CD4-positive, alpha-beta T cell (primary cell): Measurements from ENCODE around the gene PSMD2. TPM values are rescaled to one million over a fixed set of nuclear protein-coding genes. Genes with fewer than 3 reads are reported as not detected.

ENCODE experiments used
- ATAC-seq: fragments of 200-7000 bp; cut with Tn5 transposase; one replicate; pipeline ENCODE4 v1.10.0; 2022; ENCODE audit warnings: mild to moderate bottlenecking; ENCODE audit not compliant: poor library complexity
- CTCF ChIA-PET: fragments of 350-600 bp; sonication (Branson Sonifier 250); formaldehyde crosslinking; loops from one replicate; lab custom pipeline; 2021; ENCODE audit warnings: antibody characterized with exemption, inconsistent platforms; lab: Charles Lee
- POLR2A ChIA-PET: fragments of 350-600 bp; sonication (Branson Sonifier 250); formaldehyde crosslinking; loops from one replicate; lab custom pipeline; 2021; ENCODE audit warnings: antibody characterized with exemption, inconsistent platforms; lab: Charles Lee
- DNase-seq, 14 experiments: peaks; one replicate each; pipeline ENCODE4 v3.0.0-alpha.2; 2013 to 2020; ENCODE audit warnings: mixed read lengths in 2 of 14
- H3K27ac ChIP-seq, 2 donors: one replicate each; pipeline versions ENCODE4 v1.5.1 to v1.7.0; 2013; ENCODE audit warnings: low read length in 2 of 2, low read depth in 1 of 2, mild to moderate bottlenecking in 1 of 2
- H3K27me3 ChIP-seq, 2 experiments: 1 replicate in 1 of 2; 2 replicates in 1 of 2; pipeline versions ENCODE4 v1.6.1 to v1.7.0; 2013; ENCODE audit warnings: low read length in 2 of 2, control low read depth in 1 of 2, mild to moderate bottlenecking in 1 of 2, moderate library complexity in 1 of 2; ENCODE audit not compliant: insufficient read depth in 2 of 2, control insufficient read depth in 1 of 2
- H3K36me3 ChIP-seq: one replicate; pipeline ENCODE4 v1.6.1; 2013; ENCODE audit warnings: low read length, control low read depth; ENCODE audit not compliant: insufficient read depth
- H3K4me1 ChIP-seq: one replicate; pipeline ENCODE4 v1.6.1; 2013; ENCODE audit warnings: low read length, control low read depth; ENCODE audit not compliant: insufficient read depth
- H3K4me3 ChIP-seq: one replicate; pipeline ENCODE4 v1.5.1; 2013; ENCODE audit warnings: mild to moderate bottlenecking, low read length, moderate library complexity
- H3K9me3 ChIP-seq, 2 experiments: 1 replicate in 1 of 2; 2 replicates in 1 of 2; pipeline versions ENCODE4 v1.6.1 to v1.7.0; 2013; ENCODE audit warnings: low read length in 2 of 2, mild to moderate bottlenecking in 2 of 2, control low read depth in 1 of 2, moderate library complexity in 1 of 2; ENCODE audit not compliant: control insufficient read depth in 1 of 2, insufficient read depth in 1 of 2
- H3K27ac Mint-ChIP-seq: one replicate; pipeline ENCODE4 v1.8.0; 2020; ENCODE audit warnings: mixed read lengths
- H3K27me3 Mint-ChIP-seq: one replicate; pipeline ENCODE4 v1.8.0; 2021; ENCODE audit warnings: mixed read lengths
- H3K36me3 Mint-ChIP-seq: one replicate; pipeline ENCODE4 v1.8.0; 2021; ENCODE audit warnings: low read depth, mixed read lengths
- H3K4me1 Mint-ChIP-seq: one replicate; pipeline ENCODE4 v1.8.0; 2021; ENCODE audit warnings: low read depth, mixed read lengths
- H3K4me3 Mint-ChIP-seq: one replicate; pipeline ENCODE4 v1.8.0; 2020; ENCODE audit warnings: mild to moderate bottlenecking, mixed read lengths
- H3K9me3 Mint-ChIP-seq: one replicate; pipeline ENCODE4 v1.8.0; 2020; ENCODE audit warnings: mixed read lengths
- CTCF ChIP-seq: fragments of 200-600 bp; IDR thresholded peaks from one replicate; pipeline ENCODE4 v1.8.0; 2022; ENCODE audit warnings: antibody characterized with exemption, mild to moderate bottlenecking
- intact Hi-C, 2 experiments: fragments of 100-400 bp; cut with DNase I in 1 of 2; cut with micrococcal nuclease in 1 of 2; formaldehyde crosslinking; loops; one replicate each; pipeline versions ENCODE4 v1.15.1 to v1.9.0; 2023 to 2025; cut with DNase I, micrococcal nuclease
- total RNA-seq, 174 experiments: library from RNA in 2 of 174; stranded (reverse) in 2 of 174; gene quantifications; one replicate each; pipeline ENCODE4 v1.2.3 and lab custom pipeline; 2021 to 2026

PSMD2 gene
- total RNA-seq, 2 experiments from 2014 or later, result 159 TPM

- Mint-ChIP-seq H3K36me3 (peaks cover 6% of the 10 kb centered on the region), H3K27ac (no peak overlapping the region), H3K27me3 (no peaks in the 10 kb centered on the region), H3K9me3 (no peaks in the 10 kb centered on the region), H3K4me3 (no peak overlapping the region), H3K4me1 (no peaks in the 10 kb centered on the region)
- TF ChIP-seq CTCF, result no peak
- Histone ChIP-seq H3K4me1 (peaks cover 8% of the 10 kb centered on the region), H3K27ac (no peak overlapping the region), H3K9me3 (no peaks in the 10 kb centered on the region), H3K4me3 (no peak overlapping the region), H3K27me3 (no peaks in the 10 kb centered on the region), H3K36me3 (no peaks in the 10 kb centered on the region)
- intact Hi-C loops, result loop anchor here in 1 of 2 experiments (5.0 kb wide), 1 partner anchor 192 kb away; no protein-coding TSS in a partner anchor
- ATAC-seq (no peak), DNase-seq (no peak)
- CTCF ChIA-PET, result no interaction called here
- POLR2A ChIA-PET, result interaction anchor here (1.4 kb wide), 1 partner anchor 12 kb away, joined by 3 read pairs; no protein-coding TSS in a partner anchor
These were observed 50.8 kb downstream of the PSMD2 start for GRCh38 chr3:184349563-184350470.

GRCh38 chr3:184350618-184351017 is 51.6 kb downstream of the PSMD2 start:
- ATAC-seq (no peak), DNase-seq (no peak)
- Histone ChIP-seq H3K9me3 (no peaks in the 10 kb centered on the region), H3K4me3 (no peak overlapping the region), H3K27ac (no peak overlapping the region), H3K36me3 (no peaks in the 10 kb centered on the region), H3K27me3 (no peaks in the 10 kb centered on the region), H3K4me1 (peaks cover 8% of the 10 kb centered on the region)
- no peak for TF ChIP-seq CTCF
- no peaks in the 10 kb centered on the region for H3K9me3 Mint-ChIP-seq
- H3K36me3 Mint-ChIP-seq, result peaks cover 1% of the 10 kb centered on the region
- H3K27ac Mint-ChIP-seq, result no peak overlapping the region
- H3K4me3 Mint-ChIP-seq, result no peak overlapping the region
- no peaks in the 10 kb centered on the region for H3K4me1 Mint-ChIP-seq
- no peaks in the 10 kb centered on the region for H3K27me3 Mint-ChIP-seq
- CTCF ChIA-PET, result interaction anchor here (1.6 kb wide), 1 partner anchor 163 kb away, joined by 3 read pairs; no protein-coding TSS in a partner anchor
- POLR2A ChIA-PET, result no interaction called here
- intact Hi-C loops, result loop anchor here in 1 of 2 experiments (5.0 kb wide), 1 partner anchor 192 kb away; no protein-coding TSS in a partner anchor

GRCh38 chr3:184351511-184352148 is 52.6 kb downstream of the PSMD2 start:
- Histone ChIP-seq H3K27me3 (no peaks in the 10 kb centered on the region), H3K36me3 (no peaks in the 10 kb centered on the region), H3K9me3 (no peaks in the 10 kb centered on the region), H3K27ac (no peak overlapping the region), H3K4me1 (peaks cover 8% of the 10 kb centered on the region), H3K4me3 (no peak overlapping the region)
- intact Hi-C loops, result loop anchor here in 1 of 2 experiments (5.0 kb wide), 1 partner anchor 191 kb away; no protein-coding TSS in a partner anchor
- ChIA-PET POLR2A (no interaction called here), CTCF (interaction anchor here (1.6 kb wide), 1 partner anchor 162 kb away, joined by 3 read pairs; no protein-coding TSS in a partner anchor)
- Mint-ChIP-seq H3K4me3 (no peak overlapping the region), H3K4me1 (no peaks in the 10 kb centered on the region), H3K36me3 (no peaks in the 10 kb centered on the region), H3K27ac (no peak overlapping the region), H3K27me3 (no peaks in the 10 kb centered on the region), H3K9me3 (no peaks in the 10 kb centered on the region)
- ATAC-seq (no peak), DNase-seq (no peak)
- no peak for TF ChIP-seq CTCF
